Thoracic aorta (tissue), 2 donors: Measurements from ENCODE around the gene UBL4A. TPM values are rescaled to one million over a fixed set of nuclear protein-coding genes. Genes with fewer than 3 reads are reported as not detected.

Experiments
- ATAC-seq: fragments of 150-250 bp; one replicate; pipeline ENCODE4 v1.8.0; 2017; ENCODE audit warnings: low read depth; ENCODE audit not compliant: insufficient number of reproducible peaks, low FRiP score
- DNase-seq: peaks from one replicate; pipeline ENCODE4 v3.0.0-alpha.2; 2020; ENCODE audit warnings: low spot score
- H3K27ac ChIP-seq, 2 donors: fragments of 200-600 bp; sonication (generic); 1 replicate in 1 of 2; 2 replicates in 1 of 2; pipeline ENCODE4 v1.5.1; 2016; ENCODE audit warnings: mild to moderate bottlenecking in 2 of 2, moderate library complexity in 2 of 2
- H3K27me3 ChIP-seq: fragments of 200-600 bp; sonication (generic); replicated peaks from 2 replicates; pipeline ENCODE4 v1.6.0; 2016; ENCODE audit warnings: mild to moderate bottlenecking; ENCODE audit not compliant: insufficient read depth
- H3K36me3 ChIP-seq: fragments of 200-600 bp; sonication (generic); one replicate; pipeline ENCODE4 v1.5.1; 2016
- H3K4me1 ChIP-seq, 2 donors: fragments of 200-600 bp; sonication (generic); 1 replicate in 1 of 2; 2 replicates in 1 of 2; pipeline versions ENCODE4 v1.5.1 to v1.6.0; 2016; ENCODE audit warnings: low read depth in 2 of 2, mild to moderate bottlenecking in 1 of 2; ENCODE audit not compliant: control insufficient read depth in 1 of 2
- H3K4me3 ChIP-seq: fragments of 200-600 bp; sonication (generic); 2 replicates; pipeline ENCODE4 v1.5.1; 2016; ENCODE audit warnings: mild to moderate bottlenecking
- H3K9me3 ChIP-seq: fragments of 200-600 bp; sonication (generic); 2 replicates; pipeline ENCODE4 v1.5.1; 2016
- CTCF ChIP-seq: fragments of 200-600 bp; sonication (generic); IDR thresholded peaks from one replicate; pipeline ENCODE4 v1.5.1; 2019; ENCODE audit warnings: antibody characterized with exemption
- total RNA-seq, 2 donors: library from RNA; depleted of rRNA; stranded (reverse); fragments of >200 nt; gene quantifications; one replicate each; pipeline versions ENCODE4 v1.1.0 to v1.2.3, GENCODE V29; 2016

UBL4A gene
- total RNA-seq, 2 donors from 2014 or later, result 28.1 to 67.1 TPM

- ATAC-seq (no peak), DNase-seq (no peak)
- peaks cover 3 to 39% of the 10 kb centered on the region in 2 donors for H3K4me1 ChIP-seq
- no peak for TF ChIP-seq CTCF
- no peak overlapping the region for H3K4me3 ChIP-seq
- H3K9me3 ChIP-seq, result no peaks in the 10 kb centered on the region
- H3K36me3 ChIP-seq, result peaks cover 5% of the 10 kb centered on the region
- H3K27me3 ChIP-seq, result no peaks in the 10 kb centered on the region
- H3K27ac ChIP-seq, result no peak overlapping the region
Observed at GRCh38 chrX:154484255-154485149, 1.9 kb downstream of the UBL4A start.

- no peak for TF ChIP-seq CTCF
Observed at GRCh38 chrX:154483325-154483724, 3.1 kb downstream of the UBL4A start.

GRCh38 chrX:154482786-154483185 is 3.6 kb downstream of the UBL4A start:
- no peak for TF ChIP-seq CTCF

More at GRCh38 chrX:154483325-154483724, 3.1 kb downstream of the UBL4A start:
- Histone ChIP-seq H3K36me3 (peaks cover 5% of the 10 kb centered on the region), H3K27ac (no peak overlapping the region), H3K9me3 (no peaks in the 10 kb centered on the region), H3K4me1 (peaks cover 3 to 27% of the 10 kb centered on the region in 2 donors), H3K4me3 (no peak overlapping the region), H3K27me3 (no peaks in the 10 kb centered on the region)
- ATAC-seq (no peak), DNase-seq (no peak)

GRCh38 chrX:154481911-154482601 is 4.4 kb downstream of the UBL4A start:
- Histone ChIP-seq H3K4me1 (peaks cover 3 to 15% of the 10 kb centered on the region in 2 donors), H3K9me3 (no peaks in the 10 kb centered on the region), H3K36me3 (peaks cover 5% of the 10 kb centered on the region), H3K4me3 (no peak overlapping the region), H3K27me3 (no peaks in the 10 kb centered on the region), H3K27ac (no peak overlapping the region)
- no peak for DNase-seq
- ATAC-seq, result no peak
- TF ChIP-seq CTCF, result no peak

More at GRCh38 chrX:154482786-154483185, 3.6 kb downstream of the UBL4A start:
- DNase-seq, result no peak
- no peak overlapping the region for H3K27ac ChIP-seq
- H3K9me3 ChIP-seq, result no peaks in the 10 kb centered on the region
- peaks cover 5% of the 10 kb centered on the region for H3K36me3 ChIP-seq
- no peak overlapping the region for H3K4me3 ChIP-seq
- peaks cover 3 to 22% of the 10 kb centered on the region in 2 donors for H3K4me1 ChIP-seq
- no peaks in the 10 kb centered on the region for H3K27me3 ChIP-seq
- no peak for ATAC-seq

- no peak overlapping the region for H3K4me3 ChIP-seq
- no peaks in the 10 kb centered on the region for H3K9me3 ChIP-seq
- peaks cover 3 to 12% of the 10 kb centered on the region in 2 donors for H3K4me1 ChIP-seq
- no peak for TF ChIP-seq CTCF
- DNase-seq, result no peak
- H3K36me3 ChIP-seq, result peaks cover 5% of the 10 kb centered on the region
- H3K27me3 ChIP-seq, result no peaks in the 10 kb centered on the region
- no peak for ATAC-seq
- no peak overlapping the region for H3K27ac ChIP-seq
Observed at GRCh38 chrX:154481195-154481594, 5.2 kb downstream of the UBL4A start.
